ENCODE measurements around the gene LRRC8D. TPM values are rescaled to one million over a fixed set of nuclear protein-coding genes. Genes with fewer than 3 reads are reported as not detected.

Gene LRRC8D
- total and polyA plus RNA-seq, 9 of the 15 experiments (the other 6 are each of a cell fraction or from before 2014, with no cell fraction given), result 3.4 to 53.9 (median 15.9) TPM

DNA sequence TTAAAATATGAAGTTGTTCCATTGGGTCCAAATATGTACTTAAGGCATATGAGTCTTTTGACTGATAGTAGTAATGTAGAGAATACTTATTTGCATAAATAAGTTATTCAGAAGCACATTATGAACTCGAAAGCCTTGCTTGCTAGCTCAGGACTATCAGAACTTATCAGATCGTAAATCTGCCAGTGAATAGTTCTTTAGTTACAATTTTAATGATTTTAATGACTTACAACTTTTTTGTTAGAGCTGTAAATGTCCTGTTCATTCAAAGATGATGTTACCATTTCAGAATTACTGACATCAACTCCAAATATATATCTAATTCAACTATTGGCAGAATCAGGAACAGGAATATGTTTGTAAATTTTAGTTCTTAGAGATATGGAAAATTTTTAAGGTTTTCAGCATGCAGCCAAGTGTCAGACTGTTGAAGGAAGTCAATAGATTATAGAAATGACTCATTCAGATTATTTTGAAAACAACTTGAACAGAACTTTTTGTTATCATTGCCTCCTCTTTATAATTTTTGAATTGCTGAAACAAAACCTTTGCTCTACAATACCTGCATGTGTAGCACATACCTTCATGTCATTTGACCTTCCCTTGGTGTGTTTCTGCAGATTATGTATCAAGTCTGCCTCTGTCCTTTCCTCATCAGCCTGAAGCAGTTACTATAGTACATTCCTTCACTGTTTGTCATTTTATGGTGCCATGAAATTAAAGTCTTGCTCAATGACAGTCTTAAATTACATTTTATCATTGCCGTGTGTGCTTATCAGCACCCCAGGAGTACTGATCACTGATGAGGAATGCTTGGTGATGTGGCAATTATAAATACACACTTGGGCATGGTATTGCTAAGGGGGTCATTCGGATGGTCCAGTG, 44.9 kb downstream of the LRRC8D start (continued):
- TF ChIP-seq ATF3 (IDR thresholded peaks at IDR 0.05) (peak; percentile 8; the same call in 1 of the 2 replicates), ATF3 (CRISPR knock-in tag; conservative IDR thresholded peaks at IDR 0.05) (no peak), MEIS2 (IDR thresholded peaks at IDR 0.05; ENCODE audit: partially characterized antibody) (peak; percentile 86), ZBTB2 (IDR thresholded peaks at IDR 0.05) (no peak), CBFA2T3 (IDR thresholded peaks at IDR 0.05) (peak; percentile 18; the same call in 1 of the 2 replicates), KDM5B (IDR thresholded peaks at IDR 0.05; ENCODE audit: insufficient replicate concordance, low read depth, low read length) (no peak), ZSCAN32 (CRISPR knock-in tag; IDR thresholded peaks at IDR 0.05) (no peak), CEBPB (tag; IDR thresholded peaks at IDR 0.05) (peak; percentile 60), PCBP2 (IDR thresholded peaks at IDR 0.05; ENCODE audit: low read depth, low read length, poor library complexity, severe bottlenecking) (no peak), CBX5 (IDR thresholded peaks at IDR 0.05; ENCODE audit: borderline replicate concordance, low read depth) (no peak), NELFE (IDR thresholded peaks at IDR 0.05; ENCODE audit: insufficient read depth, insufficient read length) (no peak), SMARCA4 (IDR thresholded peaks at IDR 0.05) (no peak), FOXA3 (CRISPR knock-in tag; conservative IDR thresholded peaks at IDR 0.05 in 1 of 2, IDR thresholded peaks at IDR 0.05 in 1 of 2) (no peak), CHD1 (IDR thresholded peaks at IDR 0.05; ENCODE audit: low read length) (no peak), NFRKB (IDR thresholded peaks at IDR 0.05; ENCODE audit: low read depth) (no peak)
- TF ChIP-seq, protein P1, sequence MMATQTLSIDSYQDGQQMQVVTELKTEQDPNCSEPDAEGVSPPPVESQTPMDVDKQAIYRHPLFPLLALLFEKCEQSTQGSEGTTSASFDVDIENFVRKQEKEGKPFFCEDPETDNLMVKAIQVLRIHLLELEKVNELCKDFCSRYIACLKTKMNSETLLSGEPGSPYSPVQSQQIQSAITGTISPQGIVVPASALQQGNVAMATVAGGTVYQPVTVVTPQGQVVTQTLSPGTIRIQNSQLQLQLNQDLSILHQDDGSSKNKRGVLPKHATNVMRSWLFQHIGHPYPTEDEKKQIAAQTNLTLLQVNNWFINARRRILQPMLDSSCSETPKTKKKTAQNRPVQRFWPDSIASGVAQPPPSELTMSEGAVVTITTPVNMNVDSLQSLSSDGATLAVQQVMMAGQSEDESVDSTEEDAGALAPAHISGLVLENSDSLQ (IDR thresholded peaks at IDR 0.05), result peak; percentile 39; the same call in 1 of the 2 replicates
